GM12864 (cell line): ENCODE results near the gene TMEM259.

ENCODE experiments used
- DNase-seq: peaks from one replicate; pipeline ENCODE4 v3.0.0-alpha.2; 2011; ENCODE audit warnings: low read depth
- H3K4me3 ChIP-seq: 2 replicates; pipeline ENCODE4 v1.5.1; 2011; ENCODE audit warnings: mild to moderate bottlenecking, low read depth, low read length, control low read depth
- TF ChIP-seq, protein P1 (sequence below): IDR thresholded peaks from 2 replicates; pipeline ENCODE4 v1.5.1; 2011; ENCODE audit warnings: low read depth, mild to moderate bottlenecking, moderate library complexity, low read length, control low read depth, inconsistent platforms; ENCODE audit errors: missing control alignments

The TMEM259 gene

DNA sequence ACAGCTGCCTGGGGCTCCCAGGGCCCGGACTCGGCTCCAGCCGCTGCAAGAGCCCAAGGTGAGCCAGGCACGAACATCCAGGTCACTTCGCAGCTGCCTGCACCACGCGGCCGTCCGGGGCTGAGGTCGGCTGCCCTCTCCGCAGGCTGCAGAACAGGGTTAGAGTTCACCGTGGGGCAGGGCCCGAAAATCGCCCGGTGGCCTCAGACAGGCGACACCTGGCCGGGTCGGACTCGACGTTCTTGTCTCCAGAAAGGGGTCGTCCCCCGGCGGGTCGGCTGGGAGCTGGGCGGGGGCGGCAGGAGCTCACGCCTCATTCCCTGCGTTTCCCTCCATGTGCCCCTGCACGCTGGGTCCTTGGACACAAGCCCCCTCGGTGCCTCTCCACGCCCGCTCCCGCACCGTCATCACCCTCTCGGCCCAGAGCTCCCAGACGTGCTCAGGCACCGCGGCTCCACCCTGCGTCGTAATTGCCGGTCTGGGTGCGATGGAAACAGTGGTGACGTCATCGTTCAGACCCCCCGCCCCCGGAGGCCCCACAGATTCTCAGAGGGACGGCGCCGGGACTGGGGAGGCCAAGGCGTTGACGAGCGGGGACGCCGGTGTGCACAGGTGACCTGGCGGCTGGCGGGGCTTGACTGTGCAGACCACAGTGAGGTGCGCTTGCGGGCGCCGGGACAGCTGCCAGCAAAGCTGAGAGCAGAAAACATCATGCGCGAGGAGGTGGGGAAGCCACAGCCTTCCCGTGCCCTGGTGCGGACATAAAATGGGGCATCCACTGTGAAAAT is 24.7 kb downstream of the TMEM259 start:
- TF ChIP-seq, protein P1, sequence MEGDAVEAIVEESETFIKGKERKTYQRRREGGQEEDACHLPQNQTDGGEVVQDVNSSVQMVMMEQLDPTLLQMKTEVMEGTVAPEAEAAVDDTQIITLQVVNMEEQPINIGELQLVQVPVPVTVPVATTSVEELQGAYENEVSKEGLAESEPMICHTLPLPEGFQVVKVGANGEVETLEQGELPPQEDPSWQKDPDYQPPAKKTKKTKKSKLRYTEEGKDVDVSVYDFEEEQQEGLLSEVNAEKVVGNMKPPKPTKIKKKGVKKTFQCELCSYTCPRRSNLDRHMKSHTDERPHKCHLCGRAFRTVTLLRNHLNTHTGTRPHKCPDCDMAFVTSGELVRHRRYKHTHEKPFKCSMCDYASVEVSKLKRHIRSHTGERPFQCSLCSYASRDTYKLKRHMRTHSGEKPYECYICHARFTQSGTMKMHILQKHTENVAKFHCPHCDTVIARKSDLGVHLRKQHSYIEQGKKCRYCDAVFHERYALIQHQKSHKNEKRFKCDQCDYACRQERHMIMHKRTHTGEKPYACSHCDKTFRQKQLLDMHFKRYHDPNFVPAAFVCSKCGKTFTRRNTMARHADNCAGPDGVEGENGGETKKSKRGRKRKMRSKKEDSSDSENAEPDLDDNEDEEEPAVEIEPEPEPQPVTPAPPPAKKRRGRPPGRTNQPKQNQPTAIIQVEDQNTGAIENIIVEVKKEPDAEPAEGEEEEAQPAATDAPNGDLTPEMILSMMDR: no peak
- DNase-seq: no peak
- no peak overlapping the region for H3K4me3 ChIP-seq

DNA sequence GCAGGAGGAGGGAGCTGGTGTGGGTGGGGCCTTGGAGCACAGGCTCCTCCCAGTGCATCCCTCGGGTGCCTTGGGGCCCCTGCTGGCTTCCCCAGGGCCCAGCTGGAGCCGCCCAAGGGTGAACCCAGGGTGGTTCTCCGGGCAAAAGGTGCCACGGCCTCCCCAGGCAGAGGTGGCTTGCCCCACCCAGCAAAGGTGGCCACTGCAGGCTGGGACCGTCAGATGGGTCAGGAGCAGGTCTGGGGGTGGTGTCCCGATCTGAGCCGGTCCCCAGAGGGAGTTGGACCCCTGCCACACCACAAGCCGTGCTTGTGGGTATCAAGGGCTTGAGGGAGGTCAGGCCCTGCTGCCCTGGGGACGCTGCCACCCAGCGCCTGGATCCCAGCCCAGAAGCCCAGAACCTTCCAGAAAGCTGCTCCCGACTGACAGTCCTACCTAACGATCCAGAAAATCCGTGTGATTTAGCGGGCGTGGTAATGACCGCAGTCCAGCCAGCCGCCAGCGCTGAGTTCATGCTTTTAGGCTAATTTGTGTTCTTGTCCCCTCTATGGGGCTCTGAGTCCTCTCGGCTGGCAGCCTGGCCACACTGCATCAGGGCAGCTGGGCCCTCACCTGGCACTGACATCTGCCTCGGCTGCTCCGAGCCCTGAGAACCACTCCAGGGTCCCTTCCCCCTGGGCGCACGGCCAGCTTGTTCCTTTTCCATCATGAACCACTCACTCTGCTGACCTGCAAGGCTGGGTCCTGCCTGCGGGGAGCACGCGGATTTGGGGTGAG is 25.7 kb downstream of the TMEM259 start:
- DNase-seq: no peak
- TF ChIP-seq, protein P1: no peak
- H3K4me3 ChIP-seq: no peak overlapping the region

DNA sequence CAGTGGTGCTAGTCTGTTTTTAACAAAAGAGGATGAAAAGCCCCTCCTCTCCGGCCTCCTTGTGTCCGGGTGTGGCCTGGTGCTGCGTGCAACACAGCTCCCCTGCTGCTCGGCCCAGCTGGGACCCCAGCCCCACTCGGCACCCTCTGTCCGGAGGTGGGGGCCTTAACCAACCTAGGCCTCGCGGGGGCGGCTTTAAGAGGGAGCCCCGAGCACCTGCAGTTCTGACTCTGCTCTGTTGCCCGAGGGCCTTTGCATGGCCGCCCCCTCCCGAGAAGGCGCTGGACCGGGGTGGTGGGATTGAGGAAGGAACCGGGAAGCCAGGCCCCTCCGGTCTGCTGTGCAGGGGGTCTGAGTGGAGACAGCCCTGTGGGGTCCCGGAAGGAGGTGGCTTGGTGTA is 26.4 kb downstream of the TMEM259 start:
- no peak overlapping the region for H3K4me3 ChIP-seq
- no peak for DNase-seq
- TF ChIP-seq, protein P1: no peak

DNA sequence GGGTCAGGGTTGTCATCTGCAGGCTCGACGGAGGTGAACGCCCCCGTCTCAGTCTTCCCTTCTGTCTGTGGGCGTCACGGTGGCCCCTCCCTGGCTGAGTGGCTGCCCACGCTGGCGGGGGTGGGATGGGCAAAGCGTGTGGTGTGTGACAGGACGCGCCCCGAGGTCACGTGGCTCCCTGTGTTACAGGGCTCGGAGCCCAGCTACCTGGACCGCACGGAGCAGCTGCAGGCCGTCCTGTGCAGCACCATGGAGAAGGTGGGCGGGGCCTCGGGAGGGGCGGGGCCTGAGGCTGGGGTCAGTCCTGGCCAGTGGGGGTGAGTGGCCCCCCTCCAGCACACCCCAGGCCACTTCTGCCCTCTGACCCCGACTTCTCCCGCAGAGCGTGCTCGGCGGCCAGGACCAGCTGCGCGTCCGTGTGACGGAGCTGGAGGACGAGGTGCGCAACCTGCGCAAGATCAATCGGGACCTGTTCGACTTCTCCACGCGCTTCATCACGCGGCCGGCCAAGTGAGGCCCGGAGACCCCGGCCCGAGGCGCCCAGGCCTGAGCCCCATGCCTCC is 27.0 kb downstream of the TMEM259 start:
- no peak overlapping the region for H3K4me3 ChIP-seq
- TF ChIP-seq, protein P1: no peak
- no peak for DNase-seq

DNA sequence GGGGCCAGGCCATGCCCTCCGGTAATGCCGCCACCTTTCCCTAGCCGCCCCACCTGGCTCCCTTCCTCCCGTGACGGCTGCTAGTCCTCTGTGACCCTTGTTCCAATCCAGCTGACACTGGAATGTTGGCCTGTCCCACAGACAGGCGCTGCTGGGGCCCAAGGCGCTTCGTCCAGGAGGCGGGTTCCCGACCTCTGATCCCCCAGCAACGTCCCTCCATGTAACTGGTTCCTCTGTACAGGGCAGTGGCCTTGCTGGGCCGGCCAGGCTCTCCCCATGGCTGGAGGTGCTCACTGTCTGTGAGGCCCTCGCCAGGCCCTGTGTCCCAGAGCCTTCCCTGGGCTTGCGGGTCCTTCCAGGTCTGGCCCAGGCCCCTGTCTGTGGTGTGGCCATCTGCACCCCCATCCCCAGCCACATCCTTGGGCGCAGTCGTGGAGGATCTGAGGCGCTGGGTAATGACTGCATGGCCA is 27.5 kb downstream of the TMEM259 start:
- DNase-seq: no peak
- no peak overlapping the region for H3K4me3 ChIP-seq
- TF ChIP-seq, protein P1: no peak

DNA sequence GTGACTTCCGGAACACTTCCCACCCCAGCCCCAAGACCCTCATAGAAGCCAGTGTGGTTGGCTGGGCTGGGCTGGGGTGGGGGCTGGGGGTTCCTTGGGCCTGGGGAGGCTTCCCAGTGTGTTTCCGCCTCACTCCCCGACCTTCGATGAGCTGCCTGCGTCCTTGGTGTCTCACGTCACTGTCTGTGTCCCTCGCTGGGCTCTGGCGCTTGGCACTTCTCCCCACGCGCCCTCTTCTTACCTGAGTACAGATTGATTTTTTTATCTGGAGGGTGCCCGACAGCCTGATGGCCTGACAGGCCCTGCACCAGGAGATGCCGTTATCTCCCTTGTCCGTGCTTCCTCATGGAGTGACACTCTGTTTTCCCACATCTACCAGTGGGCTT is 28.3 kb downstream of the TMEM259 start:
- TF ChIP-seq, protein P1: no peak
- no peak for DNase-seq
- H3K4me3 ChIP-seq: no peak overlapping the region
